GM19035 (cell line): ENCODE measurements around the gene CKS2.

Source experiments
- ATAC-seq: cut with Tn5 transposase; IDR thresholded peaks from one replicate; pipeline ENCODE4 v1.9.1; 2021; ENCODE audit not compliant: unreplicated experiment

Gene CKS2

GRCh38 chr9:89346696-89347095, 35.7 kb downstream of the CKS2 start:
- no peak for ATAC-seq

- ATAC-seq = no peak
Observed at GRCh38 chr9:89347651-89348050, 36.7 kb downstream of the CKS2 start.

GRCh38 chr9:89349607-89350006, 38.6 kb downstream of the CKS2 start:
- ATAC-seq = no peak

GRCh38 chr9:89350988-89351557, 40.1 kb downstream of the CKS2 start:
- ATAC-seq = no peak

GRCh38 chr9:89351584-89352300, 40.7 kb downstream of the CKS2 start:
- no peak for ATAC-seq

DNA sequence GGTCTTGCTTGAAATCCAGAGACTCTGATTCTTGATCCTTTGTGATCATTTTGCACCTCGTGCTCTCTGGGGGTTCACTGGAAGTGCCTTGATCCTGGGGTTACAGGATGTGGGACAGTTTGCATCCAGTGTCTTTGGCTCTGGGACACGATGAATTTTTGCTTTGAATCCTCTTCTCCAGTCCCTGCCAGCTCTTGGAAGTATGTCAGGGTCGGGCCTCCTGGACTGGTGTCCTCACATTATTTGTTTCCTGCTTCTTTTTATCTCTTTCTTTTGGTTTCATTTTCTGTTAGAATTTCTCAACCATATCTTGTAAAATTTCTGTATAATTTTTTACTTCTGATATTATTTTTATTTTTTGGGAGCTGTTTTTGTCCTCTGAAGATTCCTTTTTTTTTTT, 41.5 kb downstream of the CKS2 start:
- no peak for ATAC-seq

DNA sequence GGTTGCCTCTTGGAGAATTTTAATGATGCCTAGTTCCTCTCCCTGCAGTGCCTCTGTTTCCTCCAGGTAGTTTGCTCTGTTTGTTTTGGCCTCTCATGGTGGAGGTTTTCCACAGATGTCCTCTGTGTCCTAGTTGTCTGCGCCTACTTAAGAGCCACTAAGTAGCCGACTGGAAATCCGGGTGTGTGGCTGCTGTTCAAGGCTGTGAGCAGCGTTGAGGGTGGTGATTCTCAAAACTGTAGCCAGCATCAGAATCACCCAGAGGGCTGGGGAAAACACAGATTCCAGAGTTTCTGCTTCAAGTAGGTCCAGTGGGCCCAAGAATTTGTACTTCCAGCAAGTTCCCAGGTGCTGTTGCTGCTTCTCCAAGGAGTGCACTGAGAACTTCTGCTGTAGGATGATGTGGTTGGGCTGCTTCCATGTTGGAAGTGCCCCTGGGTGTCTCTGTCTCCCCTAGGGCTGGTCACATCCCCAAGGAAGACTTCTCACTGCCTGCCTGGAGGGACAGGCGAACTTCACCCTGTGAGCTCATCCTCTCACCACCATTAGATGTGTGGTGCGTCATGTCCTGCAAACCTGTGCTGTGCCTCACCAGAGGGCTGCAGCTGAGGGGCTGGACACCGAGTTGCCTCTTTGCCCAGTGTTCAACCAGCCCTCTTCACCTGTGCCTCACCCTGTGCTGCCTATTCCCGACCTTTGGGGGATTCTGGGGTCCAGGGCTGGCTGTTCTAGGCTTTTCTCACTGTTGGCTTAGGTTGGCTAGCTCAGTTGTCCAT, 42.1 kb downstream of the CKS2 start:
- ATAC-seq = no peak

- ATAC-seq = no peak
Observed at GRCh38 chr9:89353989-89354388, 43.0 kb downstream of the CKS2 start.

DNA sequence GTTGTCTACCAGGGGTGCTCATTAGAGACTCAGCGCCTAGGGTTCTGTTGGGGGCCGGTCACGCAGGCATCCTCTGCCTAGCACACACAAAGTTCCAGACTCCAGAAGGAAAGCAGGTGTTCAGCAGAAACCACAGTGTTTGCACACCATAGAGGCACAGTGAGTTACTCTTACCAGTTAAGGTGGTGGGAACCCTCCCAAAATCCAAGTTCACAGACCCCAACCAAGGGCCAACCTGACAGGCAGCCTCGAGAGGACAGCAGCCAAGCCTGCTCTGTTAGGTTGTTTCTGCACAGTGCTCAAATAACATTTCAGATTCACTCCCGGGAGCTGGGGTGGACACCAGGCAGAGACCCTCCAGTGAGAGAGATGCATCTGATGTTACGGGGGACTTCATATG, 43.5 kb downstream of the CKS2 start:
- no peak for ATAC-seq

DNA sequence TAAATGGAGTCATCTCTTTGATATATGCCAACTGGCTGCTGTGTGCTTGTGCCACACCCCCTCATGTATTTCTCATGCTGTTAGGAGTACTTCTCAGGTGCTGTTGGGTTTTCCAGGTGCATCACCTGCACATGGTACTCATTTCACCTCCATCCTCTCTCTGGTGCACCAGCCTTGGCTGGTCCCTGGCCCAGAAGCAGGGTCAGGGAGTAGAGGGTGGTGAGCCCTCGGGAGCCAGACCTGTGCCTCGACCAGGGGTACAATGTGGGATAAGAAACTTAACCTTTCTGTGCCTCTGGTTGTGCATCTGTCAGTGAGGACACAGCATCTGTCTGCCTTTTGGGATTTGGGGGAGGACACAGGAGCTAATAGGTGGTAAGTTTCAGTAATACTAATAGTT, 45.8 kb downstream of the CKS2 start:
- no peak for ATAC-seq

GRCh38 chr9:89357331-89358197, 46.6 kb downstream of the CKS2 start:
- ATAC-seq = no peak

DNA sequence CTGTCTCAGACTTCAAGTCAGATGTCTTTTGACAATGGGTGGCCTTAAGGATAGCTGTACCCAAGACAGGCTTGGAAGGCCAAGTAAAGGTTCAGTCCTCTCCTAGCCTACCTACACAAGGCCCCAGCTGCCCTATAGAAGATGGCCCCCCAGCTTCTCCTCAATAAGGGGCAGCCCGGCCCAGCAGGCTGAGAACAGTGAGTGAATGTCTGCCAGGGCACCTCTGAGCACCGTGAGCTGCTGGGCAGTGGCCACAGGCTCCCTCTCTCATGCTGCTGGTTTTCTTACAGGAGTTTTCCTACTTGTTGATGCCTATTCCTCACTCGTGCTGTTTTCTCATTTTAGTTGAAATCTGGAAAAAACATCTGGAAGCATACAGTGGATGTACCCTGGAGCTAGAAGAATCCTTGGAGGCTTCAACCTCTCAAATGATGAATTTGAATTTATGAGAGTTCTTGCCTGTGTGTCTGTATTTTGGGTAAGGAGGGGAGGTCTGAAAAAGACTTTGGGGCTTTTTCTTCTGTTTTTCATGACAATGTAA, 47.5 kb downstream of the CKS2 start:
- no peak for ATAC-seq

DNA sequence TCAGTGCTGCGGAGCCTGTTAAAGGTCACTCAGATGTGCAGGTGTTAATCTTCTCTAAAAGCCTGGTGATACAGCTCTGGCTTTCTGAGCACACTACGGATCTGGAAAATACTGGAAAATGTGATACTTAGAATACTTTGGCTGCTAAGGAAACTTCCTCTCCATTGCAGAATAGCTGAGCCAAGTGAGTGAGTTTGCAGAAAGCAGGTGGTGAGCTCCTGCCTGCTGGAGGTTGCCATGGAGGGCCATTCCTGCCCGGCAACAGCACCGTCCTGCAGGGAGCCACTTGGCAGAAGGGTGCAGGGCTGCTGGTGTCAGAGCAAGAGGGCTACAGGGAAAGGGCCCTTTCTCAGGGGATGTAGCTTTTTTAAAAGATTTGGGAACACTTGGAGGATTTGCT, 48.0 kb downstream of the CKS2 start:
- ATAC-seq = no peak

GRCh38 chr9:89359751-89360261, 48.8 kb downstream of the CKS2 start:
- ATAC-seq = no peak

GRCh38 chr9:89360465-89360864, 49.5 kb downstream of the CKS2 start:
- ATAC-seq = no peak

DNA sequence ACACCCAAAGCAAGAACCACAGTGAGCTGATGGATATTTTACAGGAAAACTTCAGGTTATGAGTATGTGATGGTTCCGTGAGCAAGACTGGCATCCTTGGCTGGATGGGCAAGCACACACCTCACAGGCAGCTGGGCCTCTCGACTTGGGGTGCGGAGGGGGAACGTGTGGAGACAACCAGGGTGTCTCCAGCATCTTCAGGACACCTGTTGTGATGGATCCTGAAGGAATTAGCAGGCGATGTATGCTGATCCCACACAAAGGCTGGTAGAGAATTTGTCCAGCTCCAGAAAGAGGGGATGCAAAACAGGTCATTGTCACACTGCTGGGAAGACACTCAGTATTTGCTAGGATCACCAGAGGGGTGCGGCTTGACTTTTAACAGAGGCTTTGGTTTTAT, 50.0 kb downstream of the CKS2 start:
- ATAC-seq = no peak

GRCh38 chr9:89361816-89362646, 51.0 kb downstream of the CKS2 start:
- no peak for ATAC-seq

GRCh38 chr9:89362647-89363310, 51.8 kb downstream of the CKS2 start:
- no peak for ATAC-seq

GRCh38 chr9:89363311-89363670, 52.3 kb downstream of the CKS2 start:
- ATAC-seq = no peak
